ENCODE results near the gene MBTPS1.

DNA sequence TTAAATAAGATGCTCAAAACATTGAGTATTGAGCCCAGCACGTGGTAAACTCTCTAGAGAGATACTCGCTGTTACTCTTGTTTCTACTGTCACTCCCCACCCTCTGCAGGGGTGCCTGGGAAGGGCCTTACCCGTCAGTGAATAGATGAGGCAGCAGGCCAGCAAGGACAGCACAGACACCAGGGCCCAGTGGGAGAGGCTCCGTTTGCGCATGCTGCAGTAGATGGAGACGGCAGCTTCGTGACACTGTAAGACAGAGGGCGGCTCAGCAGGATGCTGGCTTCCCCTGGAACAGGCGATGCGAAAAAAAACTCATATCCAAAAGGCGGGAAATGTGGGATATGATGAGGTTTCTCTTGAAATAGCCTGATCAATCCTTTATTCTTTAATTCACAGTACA, 94.1 kb downstream of the MBTPS1 start:
- TF ChIP-seq, protein P1, sequence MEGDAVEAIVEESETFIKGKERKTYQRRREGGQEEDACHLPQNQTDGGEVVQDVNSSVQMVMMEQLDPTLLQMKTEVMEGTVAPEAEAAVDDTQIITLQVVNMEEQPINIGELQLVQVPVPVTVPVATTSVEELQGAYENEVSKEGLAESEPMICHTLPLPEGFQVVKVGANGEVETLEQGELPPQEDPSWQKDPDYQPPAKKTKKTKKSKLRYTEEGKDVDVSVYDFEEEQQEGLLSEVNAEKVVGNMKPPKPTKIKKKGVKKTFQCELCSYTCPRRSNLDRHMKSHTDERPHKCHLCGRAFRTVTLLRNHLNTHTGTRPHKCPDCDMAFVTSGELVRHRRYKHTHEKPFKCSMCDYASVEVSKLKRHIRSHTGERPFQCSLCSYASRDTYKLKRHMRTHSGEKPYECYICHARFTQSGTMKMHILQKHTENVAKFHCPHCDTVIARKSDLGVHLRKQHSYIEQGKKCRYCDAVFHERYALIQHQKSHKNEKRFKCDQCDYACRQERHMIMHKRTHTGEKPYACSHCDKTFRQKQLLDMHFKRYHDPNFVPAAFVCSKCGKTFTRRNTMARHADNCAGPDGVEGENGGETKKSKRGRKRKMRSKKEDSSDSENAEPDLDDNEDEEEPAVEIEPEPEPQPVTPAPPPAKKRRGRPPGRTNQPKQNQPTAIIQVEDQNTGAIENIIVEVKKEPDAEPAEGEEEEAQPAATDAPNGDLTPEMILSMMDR (IDR thresholded peaks at IDR 0.05), result no peak
- no peak for TF ChIP-seq POLR2A (IDR thresholded peaks at IDR 0.05)
- no peak for TF ChIP-seq EP300 (IDR thresholded peaks at IDR 0.05)
